ENCODE data around the gene HSPA1A.
"Not testable (repeated sequence)": the region's sequence is repeated elsewhere in the genome, so short reads cannot be mapped to it uniquely, and the experiment has no call there.

- not testable (repeated sequence) for TF ChIP-seq POLR2A, CTCF (IDR thresholded peaks at IDR 0.05)
These were observed 24.4 kb downstream of the HSPA1A start for GRCh38 chr6:31839779-31840126.

Data from adrenal gland (tissue), 5 donors.